ENCODE data around the gene CYP4X1. TPM values are rescaled to one million over a fixed set of nuclear protein-coding genes. Genes with fewer than 3 reads are reported as not detected.

The CYP4X1 gene
- total RNA-seq, 4 donors from 2014 or later: 3.1 to 14.8 (median 12.1) TPM

- no peak for TF ChIP-seq POLR2A (IDR thresholded peaks at IDR 0.05)
- no peak for TF ChIP-seq CTCF (IDR thresholded peaks at IDR 0.05)
- intact Hi-C loops (cut with DNase I; ENCODE audit: low total_unique reads): no loop called here
- peak overlapping the region; percentile 5 for H3K4me3 ChIP-seq (ENCODE audit: low read depth, poor library complexity, severe bottlenecking)
- no peak for DNase-seq (ENCODE audit: low spot score in 2 of 2)
- WGBS, 2 donors: 26 to 29% methylated on average over 8 of the region's 8 CpGs
These were observed 802 bp downstream of the CYP4X1 start for GRCh38 chr1:47024141-47024801.

- intact Hi-C loops (cut with DNase I; ENCODE audit: low total_unique reads): no loop called here
- 25 to 34% methylated on average over 3 of the region's 3 CpGs for WGBS, 2 donors
- TF ChIP-seq CTCF (IDR thresholded peaks at IDR 0.05): no peak
- no peak for TF ChIP-seq POLR2A (IDR thresholded peaks at IDR 0.05)
- H3K4me3 ChIP-seq (ENCODE audit: low read depth, poor library complexity, severe bottlenecking): no peak overlapping the region
- no peak for DNase-seq (ENCODE audit: low spot score in 2 of 2)
These were observed 6.8 kb downstream of the CYP4X1 start for GRCh38 chr1:47030170-47030805.

GRCh38 chr1:47031059-47031458, 7.6 kb downstream of the CYP4X1 start:
- intact Hi-C loops (cut with DNase I; ENCODE audit: low total_unique reads): no loop called here
- WGBS, 2 donors: 16 to 24% methylated on average over 3 of the region's 3 CpGs
- H3K4me3 ChIP-seq (ENCODE audit: low read depth, poor library complexity, severe bottlenecking): no peak overlapping the region
- DNase-seq (ENCODE audit: low spot score in 2 of 2): peak in 1 of 2 donors; percentile 40
- TF ChIP-seq CTCF (IDR thresholded peaks at IDR 0.05): no peak
- TF ChIP-seq POLR2A (IDR thresholded peaks at IDR 0.05): no peak

- DNase-seq (ENCODE audit: low spot score in 2 of 2): no peak
- no peak overlapping the region for H3K4me3 ChIP-seq (ENCODE audit: low read depth, poor library complexity, severe bottlenecking)
- WGBS, 2 donors: 65 to 68% methylated on average over 3 of the region's 3 CpGs
- TF ChIP-seq CTCF (IDR thresholded peaks at IDR 0.05): no peak
- no peak for TF ChIP-seq POLR2A (IDR thresholded peaks at IDR 0.05)
- intact Hi-C loops (cut with DNase I; ENCODE audit: low total_unique reads): no loop called here
These were observed 8.1 kb downstream of the CYP4X1 start for GRCh38 chr1:47031585-47031984.

GRCh38 chr1:47036764-47037163, 13.3 kb downstream of the CYP4X1 start:
- 88 to 92% methylated on average over 1 of the region's 1 CpG for WGBS, 2 donors
- no peak for DNase-seq (ENCODE audit: low spot score in 2 of 2)
- no peak for TF ChIP-seq CTCF (IDR thresholded peaks at IDR 0.05)
- no peak for TF ChIP-seq POLR2A (IDR thresholded peaks at IDR 0.05)
- no peak overlapping the region for H3K4me3 ChIP-seq (ENCODE audit: low read depth, poor library complexity, severe bottlenecking)
- intact Hi-C loops (cut with DNase I; ENCODE audit: low total_unique reads): no loop called here
